ENCODE results near the gene SBSN.
A peak's percentile ranks its signal among the peaks of the same experiment; 100 is the strongest.

The SBSN gene

GRCh38 chr19:35555301-35556005 lies 27.3 kb upstream of the SBSN start:
- peak; percentile 69 for DNase-seq (ENCODE audit: low spot score)

- no peak for DNase-seq (ENCODE audit: low spot score)
Observed at GRCh38 chr19:35554076-35554475, 26.0 kb upstream of the SBSN start.

- DNase-seq (ENCODE audit: low spot score) = no peak
Observed at GRCh38 chr19:35553385-35554000, 25.4 kb upstream of the SBSN start.

GRCh38 chr19:35552534-35553384 lies 24.6 kb upstream of the SBSN start:
- DNase-seq (ENCODE audit: low spot score) = no peak

- no peak for DNase-seq (ENCODE audit: low spot score)
Observed at GRCh38 chr19:35551091-35551810, 23.1 kb upstream of the SBSN start.

GRCh38 chr19:35549879-35550523 lies 21.9 kb upstream of the SBSN start:
- no peak for DNase-seq (ENCODE audit: low spot score)

GRCh38 chr19:35549174-35549788 lies 21.2 kb upstream of the SBSN start:
- peak; percentile 73 for DNase-seq (ENCODE audit: low spot score)

GRCh38 chr19:35546532-35546931 lies 18.4 kb upstream of the SBSN start:
- no peak for DNase-seq (ENCODE audit: low spot score)

GRCh38 chr19:35545855-35546381 lies 17.8 kb upstream of the SBSN start:
- DNase-seq (ENCODE audit: low spot score) = peak; percentile 29

GRCh38 chr19:35545001-35545854 lies 17.1 kb upstream of the SBSN start, which contains the start of gene TMEM147:
TSS of gene TMEM147 (plus strand) at chr19:35545626. CDS start at chr19:35545740, 114 bp downstream.
- DNase-seq (ENCODE audit: low spot score) = peak; percentile 81

GRCh38 chr19:35544110-35544802 lies 16.1 kb upstream of the SBSN start:
- DNase-seq (ENCODE audit: low spot score) = no peak

GRCh38 chr19:35543280-35544109 lies 15.4 kb upstream of the SBSN start:
- no peak for DNase-seq (ENCODE audit: low spot score)

- no peak for DNase-seq (ENCODE audit: low spot score)
Observed at GRCh38 chr19:35542209-35542608, 14.1 kb upstream of the SBSN start.

- DNase-seq (ENCODE audit: low spot score) = no peak
Observed at GRCh38 chr19:35540356-35540927, 12.3 kb upstream of the SBSN start.

GRCh38 chr19:35539850-35540249 lies 11.7 kb upstream of the SBSN start:
- no peak for DNase-seq (ENCODE audit: low spot score)

- DNase-seq (ENCODE audit: low spot score) = no peak
Observed at GRCh38 chr19:35539314-35539713, 11.2 kb upstream of the SBSN start.

- no peak for DNase-seq (ENCODE audit: low spot score)
Observed at GRCh38 chr19:35534803-35535480, 6.8 kb upstream of the SBSN start.

All from SK-N-DZ (cell line).